HG03439 (cell line): ENCODE measurements around the gene TMEM47.

ENCODE experiments used
- ATAC-seq: cut with Tn5 transposase; IDR thresholded peaks from one replicate; pipeline ENCODE4 v1.9.1; 2021; ENCODE audit warnings: mild to moderate bottlenecking, moderate library complexity; ENCODE audit not compliant: unreplicated experiment

The TMEM47 gene

DNA sequence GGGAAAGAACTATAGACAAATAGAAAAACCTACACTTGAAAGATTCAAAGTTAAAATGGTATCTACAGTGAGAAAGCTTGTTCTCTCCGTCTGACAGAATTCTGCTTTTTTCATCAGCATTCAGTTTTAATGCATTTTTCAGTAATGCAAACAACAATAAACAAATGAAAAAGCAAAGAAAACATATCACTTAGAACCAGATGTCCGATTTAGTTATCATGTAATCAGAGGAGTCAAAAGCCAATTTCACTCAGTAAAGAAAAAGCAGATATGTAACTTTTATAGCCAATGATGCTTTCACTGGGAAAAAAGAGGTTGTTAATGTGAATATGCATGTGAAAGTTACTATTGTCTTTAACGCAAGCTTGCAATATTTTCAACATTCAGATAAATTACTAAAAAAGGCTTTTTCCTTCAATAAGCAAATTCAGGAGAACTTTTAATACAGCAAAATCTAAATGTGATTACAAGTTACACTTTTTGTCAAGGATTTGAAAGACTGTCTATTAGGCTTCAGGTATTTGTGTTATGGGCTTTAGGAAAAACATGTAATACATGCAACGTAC is 70.7 kb downstream of the TMEM47 start:
- no peak for ATAC-seq

DNA sequence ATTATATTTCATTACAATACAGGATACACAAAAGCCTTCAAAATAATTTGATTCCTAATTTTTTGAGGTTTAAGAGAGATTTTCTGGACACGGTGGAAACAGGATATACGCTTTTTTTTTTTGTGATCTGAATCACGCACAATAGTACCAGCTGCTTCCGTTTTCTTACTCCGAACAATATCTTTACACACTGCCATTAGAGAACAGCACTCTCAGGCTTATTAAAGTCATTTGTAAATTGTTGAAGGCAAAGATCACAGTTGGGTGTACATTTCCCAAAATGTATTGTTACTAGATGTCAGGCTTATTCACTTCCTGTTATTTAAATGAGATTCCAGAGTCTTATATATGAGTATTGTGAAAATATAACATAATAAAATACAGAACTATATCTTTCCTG is 71.5 kb downstream of the TMEM47 start:
- ATAC-seq = no peak

DNA sequence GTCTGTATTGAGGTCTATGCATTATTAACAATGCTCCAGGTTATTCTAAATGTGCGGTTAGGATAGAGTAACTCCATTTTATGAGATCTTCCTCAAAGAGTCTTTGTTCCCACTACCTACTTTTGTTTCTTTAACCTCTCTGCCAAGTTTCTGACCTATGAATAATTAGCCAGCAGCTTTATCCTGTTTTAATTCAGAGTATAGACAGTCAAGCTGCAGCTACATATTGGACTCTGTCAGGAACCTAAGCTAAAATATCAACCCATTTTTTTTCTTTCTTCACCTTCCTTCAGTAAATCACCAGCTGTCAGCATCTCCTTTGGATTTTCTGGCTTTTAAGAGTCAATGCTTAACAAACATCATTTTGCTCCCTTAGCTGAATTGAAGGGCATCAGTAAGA is 72.3 kb downstream of the TMEM47 start:
- ATAC-seq = no peak

DNA sequence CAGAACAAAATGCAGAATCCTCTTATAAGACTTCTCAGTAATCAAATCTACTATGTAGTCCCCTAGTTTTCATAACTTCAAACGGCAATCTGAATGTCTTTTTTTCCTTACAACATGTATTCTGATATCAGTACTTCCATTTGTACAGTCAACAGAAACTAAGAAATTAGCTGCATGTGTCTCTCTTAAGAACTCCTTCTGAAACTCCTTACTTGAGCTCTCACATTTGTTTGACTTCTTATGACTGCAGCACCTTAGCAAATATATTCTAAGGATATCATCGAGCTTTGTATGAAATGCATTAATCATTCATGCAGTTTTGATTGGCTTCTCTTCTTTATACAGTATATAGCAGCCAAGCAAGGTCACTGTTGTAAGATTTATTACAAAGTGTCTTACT is 77.0 kb downstream of the TMEM47 start:
- no peak for ATAC-seq

DNA sequence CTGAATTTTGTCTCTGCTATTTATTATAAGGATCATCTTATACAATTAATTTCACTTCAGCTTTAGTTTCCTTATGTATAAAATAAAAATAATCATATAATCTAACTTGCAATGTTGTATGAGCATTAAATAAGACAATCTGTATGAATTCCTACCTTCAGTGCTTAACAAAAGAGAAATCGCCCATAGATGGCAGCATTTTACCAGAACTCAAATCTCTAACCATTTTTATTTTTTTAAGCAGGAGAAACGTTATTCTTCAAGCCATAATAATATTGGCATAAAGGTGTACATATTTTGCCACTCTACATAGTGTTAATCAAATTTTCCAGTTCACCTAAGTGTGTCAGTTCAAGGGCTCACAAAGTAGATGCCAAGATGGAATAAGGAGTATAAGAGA is 78.8 kb downstream of the TMEM47 start:
- no peak for ATAC-seq
